ENCODE measurements around the gene NSUN7. TPM values are rescaled to one million over a fixed set of nuclear protein-coding genes. Genes with fewer than 3 reads are reported as not detected.

Gene NSUN7
- total RNA-seq, 4 donors from 2014 or later, result 2.1 to 8.7 (median 2.9) TPM

DNA sequence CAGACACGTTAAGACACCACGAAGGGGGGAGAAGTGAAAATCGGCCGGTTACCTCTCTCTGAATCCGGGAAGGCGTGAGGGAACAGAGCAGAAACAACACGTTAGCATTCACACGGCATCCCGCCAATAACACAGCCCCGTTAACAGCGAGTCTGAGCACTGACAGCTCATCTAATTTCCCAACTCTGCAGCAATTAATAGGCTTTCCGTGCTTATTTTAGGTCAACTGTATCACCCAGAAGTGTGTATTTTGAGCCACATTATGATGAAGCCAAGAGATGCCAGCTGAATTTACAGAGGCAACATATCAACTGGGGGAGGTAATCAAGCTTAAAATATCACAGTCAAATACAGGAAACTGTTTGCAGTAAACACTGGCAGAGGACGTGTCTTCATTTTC, 92.6 kb downstream of the NSUN7 start:
- TF ChIP-seq CTCF (IDR thresholded peaks at IDR 0.05) (no peak), POLR2AphosphoS5 (IDR thresholded peaks at IDR 0.05) (no peak), EP300 (IDR thresholded peaks at IDR 0.05) (no peak), POLR2A (IDR thresholded peaks at IDR 0.05) (no peak)
- Histone ChIP-seq H3K27me3 (no peaks in the 10 kb centered on the region), H3K27ac (no peak overlapping the region), H3K4me3 (no peak overlapping the region), H3K36me3 (peaks cover 0 to 2% of the 10 kb centered on the region in 2 donors), H3K9me3 (no peaks in the 10 kb centered on the region), H3K4me1 (peaks cover 0 to 16% (median 0%) of the 10 kb centered on the region in 3 donors)
- 76 to 100% methylated on average over 1 to 13 of the region's 13 CpGs for WGBS, 2 donors (ENCODE audit: low coverage in 1 of 2)
- ATAC-seq, result no peak

- TF ChIP-seq POLR2AphosphoS5 (IDR thresholded peaks at IDR 0.05) (no peak), CTCF (IDR thresholded peaks at IDR 0.05) (no peak), POLR2A (IDR thresholded peaks at IDR 0.05) (no peak), EP300 (IDR thresholded peaks at IDR 0.05) (no peak)
- 60 to 74% methylated on average over 5 to 11 of the region's 14 CpGs for WGBS, 2 donors (ENCODE audit: low coverage in 1 of 2)
Measured at GRCh38 chr4:40842725-40843423, 93.1 kb downstream of the NSUN7 start.

DNA sequence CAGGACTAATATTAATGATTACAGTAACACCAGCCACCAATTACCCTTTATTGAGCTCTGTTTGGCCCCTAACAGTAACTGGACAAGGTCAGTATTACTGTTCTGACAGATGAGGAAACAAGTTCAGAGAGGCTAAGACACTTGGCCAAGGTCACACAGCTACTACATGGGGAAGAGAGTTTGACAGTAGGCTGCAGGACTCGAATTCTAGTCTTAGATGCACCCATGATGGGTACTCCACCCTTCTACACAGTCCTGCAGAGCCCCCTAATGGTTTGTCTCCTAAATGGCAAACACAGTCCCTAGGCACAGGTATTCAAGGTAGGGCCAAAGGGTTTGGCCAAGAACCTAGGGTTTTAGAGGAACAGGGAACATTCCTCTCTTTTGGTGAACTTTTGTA, 93.9 kb downstream of the NSUN7 start:
- Histone ChIP-seq H3K9me3 (no peaks in the 10 kb centered on the region), H3K27ac (no peak overlapping the region), H3K4me3 (no peak overlapping the region), H3K36me3 (no peaks in the 10 kb centered on the region), H3K27me3 (no peaks in the 10 kb centered on the region), H3K4me1 (peaks cover 0 to 16% (median 0%) of the 10 kb centered on the region in 3 donors)
- no peak for ATAC-seq
- 80% methylated on average over 1 of the region's 1 CpG; no CpG with 5 or more reads in 1 of the 2 donors for WGBS, 2 donors (ENCODE audit: low coverage in 1 of 2)
- no peak for TF ChIP-seq EP300 (IDR thresholded peaks at IDR 0.05)
- no peak for TF ChIP-seq POLR2A (IDR thresholded peaks at IDR 0.05)
- TF ChIP-seq CTCF (IDR thresholded peaks at IDR 0.05), result no peak
- TF ChIP-seq POLR2AphosphoS5 (IDR thresholded peaks at IDR 0.05), result no peak

More at GRCh38 chr4:40842725-40843423, 93.1 kb downstream of the NSUN7 start:
- Histone ChIP-seq H3K4me1 (peaks cover 0 to 16% (median 0%) of the 10 kb centered on the region in 3 donors), H3K36me3 (no peaks in the 10 kb centered on the region), H3K27ac (no peak overlapping the region), H3K4me3 (no peak overlapping the region), H3K9me3 (no peaks in the 10 kb centered on the region), H3K27me3 (no peaks in the 10 kb centered on the region)
- ATAC-seq, result no peak

- Histone ChIP-seq H3K27me3 (no peaks in the 10 kb centered on the region), H3K36me3 (no peaks in the 10 kb centered on the region), H3K4me1 (peaks cover 0 to 16% (median 0%) of the 10 kb centered on the region in 3 donors), H3K27ac (no peak overlapping the region), H3K4me3 (no peak overlapping the region), H3K9me3 (no peaks in the 10 kb centered on the region)
- TF ChIP-seq POLR2AphosphoS5 (IDR thresholded peaks at IDR 0.05) (no peak), EP300 (IDR thresholded peaks at IDR 0.05) (no peak), POLR2A (IDR thresholded peaks at IDR 0.05) (no peak), CTCF (IDR thresholded peaks at IDR 0.05) (no peak)
- 70 to 84% methylated on average over 2 to 4 of the region's 6 CpGs for WGBS, 2 donors (ENCODE audit: low coverage in 1 of 2)
- no peak for ATAC-seq
Measured at GRCh38 chr4:40844261-40844660, 94.5 kb downstream of the NSUN7 start.

Measured in gastroesophageal sphincter (tissue), 4 donors.